OCI-M2 (cell line): Measurements from ENCODE around the gene ETNK1.
"Not testable (repeated sequence)": the region's sequence is repeated elsewhere in the genome, so short reads cannot be mapped to it uniquely, and the experiment has no call there.

ENCODE experiments used
- DNase-seq: peaks from one replicate; lab custom pipeline; 2025; ENCODE audit not compliant: unreplicated experiment; lab: John Stamatoyannopoulos, UW

Gene ETNK1

GRCh38 chr12:22687361-22688076, 62.5 kb downstream of the ETNK1 start:
- DNase-seq, result no peak

GRCh38 chr12:22689876-22690275, 64.9 kb downstream of the ETNK1 start:
- no peak for DNase-seq

GRCh38 chr12:22691319-22691718, 66.3 kb downstream of the ETNK1 start:
- DNase-seq, result no peak

GRCh38 chr12:22692467-22692866, 67.5 kb downstream of the ETNK1 start:
- not testable (repeated sequence) for DNase-seq

- DNase-seq, result no peak
These were observed 68.1 kb downstream of the ETNK1 start for GRCh38 chr12:22692964-22693555.

GRCh38 chr12:22698576-22698975, 73.6 kb downstream of the ETNK1 start:
- no peak for DNase-seq

GRCh38 chr12:22699705-22700104, 74.7 kb downstream of the ETNK1 start:
- not testable (repeated sequence) for DNase-seq

- DNase-seq, result no peak
These were observed 75.1 kb downstream of the ETNK1 start for GRCh38 chr12:22700106-22700505.

GRCh38 chr12:22701216-22701809, 76.3 kb downstream of the ETNK1 start:
- DNase-seq, result not testable (repeated sequence)

- no peak for DNase-seq
These were observed 77.7 kb downstream of the ETNK1 start for GRCh38 chr12:22702690-22703089.

GRCh38 chr12:22709292-22709691, 84.3 kb downstream of the ETNK1 start:
- DNase-seq, result no peak

- DNase-seq, result no peak
These were observed 87.1 kb downstream of the ETNK1 start for GRCh38 chr12:22712083-22712482.

- no peak for DNase-seq
These were observed 90.3 kb downstream of the ETNK1 start for GRCh38 chr12:22715254-22715653.

GRCh38 chr12:22719745-22720144, 94.8 kb downstream of the ETNK1 start:
- DNase-seq, result no peak

- DNase-seq, result no peak
These were observed 97.1 kb downstream of the ETNK1 start for GRCh38 chr12:22722081-22722480.

GRCh38 chr12:22722779-22723178, 97.8 kb downstream of the ETNK1 start:
- DNase-seq, result no peak

- DNase-seq, result no peak
These were observed 104.0 kb downstream of the ETNK1 start for GRCh38 chr12:22728987-22729386.

- DNase-seq, result no peak
These were observed 104.5 kb downstream of the ETNK1 start for GRCh38 chr12:22729431-22729956.

GRCh38 chr12:22729957-22730443, 105.0 kb downstream of the ETNK1 start:
- no peak for DNase-seq

GRCh38 chr12:22731236-22731635, 106.3 kb downstream of the ETNK1 start:
- DNase-seq, result no peak

- no peak for DNase-seq
These were observed 108.8 kb downstream of the ETNK1 start for GRCh38 chr12:22733756-22734155.

- DNase-seq, result no peak
These were observed 114.0 kb downstream of the ETNK1 start for GRCh38 chr12:22738945-22739344.
